Hematopoietic multipotent progenitor cell treated with erythropoietin and hydrocortisone succinate and interleukin-3 and kit ligand, for 8 days (in vitro differentiated cells): ENCODE results near the gene PPP1R2C.
A peak's percentile ranks its signal among the peaks of the same experiment; 100 is the strongest.

Source experiments
- DNase-seq: peaks from one replicate; pipeline ENCODE4 v3.0.0-alpha.2; 2015

The PPP1R2C gene

GRCh38 chrX:42778096-42778495 is at the start of gene PPP1R2C:
PPP1R2C (minus strand) TSS chrX:42778163; CDS start chrX:42778079, 84 bp downstream.
- DNase-seq, result no peak

- no peak for DNase-seq
Measured at GRCh38 chrX:42825201-42825600, 47.2 kb upstream of the PPP1R2C start.

- no peak for DNase-seq
Measured at GRCh38 chrX:42824541-42824940, 46.6 kb upstream of the PPP1R2C start.

- DNase-seq, result no peak
Measured at GRCh38 chrX:42823443-42823842, 45.5 kb upstream of the PPP1R2C start.

- DNase-seq, result no peak
Measured at GRCh38 chrX:42821803-42822443, 44.0 kb upstream of the PPP1R2C start.

GRCh38 chrX:42818151-42818921 is 40.4 kb upstream of the PPP1R2C start:
- no peak for DNase-seq

GRCh38 chrX:42809569-42809968 is 31.6 kb upstream of the PPP1R2C start:
- DNase-seq, result no peak

- DNase-seq, result no peak
Measured at GRCh38 chrX:42807393-42807792, 29.4 kb upstream of the PPP1R2C start.

- no peak for DNase-seq
Measured at GRCh38 chrX:42804524-42804923, 26.6 kb upstream of the PPP1R2C start.

- no peak for DNase-seq
Measured at GRCh38 chrX:42803320-42803719, 25.4 kb upstream of the PPP1R2C start.

GRCh38 chrX:42797651-42798269 is 19.8 kb upstream of the PPP1R2C start:
- no peak for DNase-seq

GRCh38 chrX:42783451-42783850 is 5.5 kb upstream of the PPP1R2C start:
- DNase-seq, result no peak

GRCh38 chrX:42776195-42776594 is 1.8 kb downstream of the PPP1R2C start:
- peak; percentile 84 for DNase-seq

- DNase-seq, result no peak
Measured at GRCh38 chrX:42772874-42773273, 5.1 kb downstream of the PPP1R2C start.

GRCh38 chrX:42771506-42772335 is 6.2 kb downstream of the PPP1R2C start:
- DNase-seq, result no peak

GRCh38 chrX:42770566-42770965 is 7.4 kb downstream of the PPP1R2C start:
- DNase-seq, result no peak

GRCh38 chrX:42759881-42760280 is 18.1 kb downstream of the PPP1R2C start:
- no peak for DNase-seq

GRCh38 chrX:42755815-42756214 is 22.1 kb downstream of the PPP1R2C start:
- DNase-seq, result no peak

GRCh38 chrX:42754603-42755002 is 23.4 kb downstream of the PPP1R2C start:
- DNase-seq, result no peak

GRCh38 chrX:42754115-42754514 is 23.8 kb downstream of the PPP1R2C start:
- DNase-seq, result no peak

GRCh38 chrX:42752730-42753129 is 25.2 kb downstream of the PPP1R2C start:
- no peak for DNase-seq

- DNase-seq, result no peak
Measured at GRCh38 chrX:42751573-42751972, 26.4 kb downstream of the PPP1R2C start.
